Transverse colon (tissue), 3 donors: ENCODE results near the gene EPB42.

ENCODE experiments used
- EP300 ChIP-seq: sonication (generic); formaldehyde crosslinking; IDR thresholded peaks from one replicate; pipeline ENCODE4 v1.6.1; 2017; ENCODE audit warnings: antibody characterized with exemption, low read depth
- POLR2A ChIP-seq: fragments of 450-650 bp; IDR thresholded peaks from one replicate; pipeline ENCODE4 v1.6.1; 2016; ENCODE audit warnings: antibody characterized with exemption, mild to moderate bottlenecking, moderate library complexity
- TF ChIP-seq, protein P1 (sequence below), 5 experiments: fragments of 200-600 bp in 3 of 5; fragments of 450-650 bp in 2 of 5; sonication (generic) in 3 of 5; IDR thresholded peaks; 1 replicate in 2 of 5; 2 replicates in 3 of 5; pipeline ENCODE4 v1.5.1; 2016 to 2017; ENCODE audit warnings: antibody characterized with exemption in 5 of 5, inconsistent platforms in 3 of 5, mild to moderate bottlenecking in 2 of 5, moderate library complexity in 1 of 5

DNA sequence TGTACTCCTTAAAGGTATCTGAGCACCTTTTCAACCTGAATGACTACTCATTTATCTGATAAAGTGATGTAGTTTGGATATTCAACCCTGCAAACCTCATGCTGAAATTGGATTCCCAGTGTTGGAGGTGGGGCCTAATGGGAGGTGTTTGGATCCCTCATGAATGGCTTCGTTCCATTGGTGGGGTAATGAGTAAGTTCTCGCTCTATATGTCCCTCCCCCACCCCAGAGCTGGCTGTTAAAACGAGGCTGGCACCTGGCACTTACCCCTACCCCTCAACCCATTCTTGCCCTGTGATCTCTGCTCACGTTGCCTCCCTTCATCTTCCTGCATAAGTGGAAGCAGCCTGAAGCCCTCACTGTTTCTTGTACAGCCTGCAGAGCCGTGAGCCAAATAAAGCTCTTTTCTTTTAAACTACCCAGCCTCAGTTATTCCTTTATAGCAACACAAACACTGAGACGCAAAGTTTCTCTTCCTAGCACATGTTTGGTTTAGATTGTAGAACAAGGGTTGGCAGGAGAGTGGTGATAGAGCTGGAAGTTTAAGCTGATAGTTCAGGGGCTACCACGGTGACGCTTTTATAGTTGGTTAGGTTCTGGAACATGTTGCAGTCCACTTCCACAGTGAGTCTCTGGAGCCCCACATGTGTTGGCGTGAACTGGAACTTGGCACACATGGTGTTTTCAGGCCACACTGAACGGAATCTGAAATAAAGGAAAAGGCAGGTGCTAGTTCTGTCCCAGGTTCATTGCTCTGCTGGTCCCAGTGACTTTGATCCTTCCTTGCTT is 23.9 kb downstream of the EPB42 start:
- TF ChIP-seq, protein P1, sequence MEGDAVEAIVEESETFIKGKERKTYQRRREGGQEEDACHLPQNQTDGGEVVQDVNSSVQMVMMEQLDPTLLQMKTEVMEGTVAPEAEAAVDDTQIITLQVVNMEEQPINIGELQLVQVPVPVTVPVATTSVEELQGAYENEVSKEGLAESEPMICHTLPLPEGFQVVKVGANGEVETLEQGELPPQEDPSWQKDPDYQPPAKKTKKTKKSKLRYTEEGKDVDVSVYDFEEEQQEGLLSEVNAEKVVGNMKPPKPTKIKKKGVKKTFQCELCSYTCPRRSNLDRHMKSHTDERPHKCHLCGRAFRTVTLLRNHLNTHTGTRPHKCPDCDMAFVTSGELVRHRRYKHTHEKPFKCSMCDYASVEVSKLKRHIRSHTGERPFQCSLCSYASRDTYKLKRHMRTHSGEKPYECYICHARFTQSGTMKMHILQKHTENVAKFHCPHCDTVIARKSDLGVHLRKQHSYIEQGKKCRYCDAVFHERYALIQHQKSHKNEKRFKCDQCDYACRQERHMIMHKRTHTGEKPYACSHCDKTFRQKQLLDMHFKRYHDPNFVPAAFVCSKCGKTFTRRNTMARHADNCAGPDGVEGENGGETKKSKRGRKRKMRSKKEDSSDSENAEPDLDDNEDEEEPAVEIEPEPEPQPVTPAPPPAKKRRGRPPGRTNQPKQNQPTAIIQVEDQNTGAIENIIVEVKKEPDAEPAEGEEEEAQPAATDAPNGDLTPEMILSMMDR (IDR thresholded peaks at IDR 0.05) = no peak
- no peak for TF ChIP-seq EP300
- no peak for TF ChIP-seq POLR2A
